ENCODE results near the gene CDC42SE2.
"Not testable (repeated sequence)": the region's sequence is repeated elsewhere in the genome, so short reads cannot be mapped to it uniquely, and the experiment has no call there.

The CDC42SE2 gene

DNA sequence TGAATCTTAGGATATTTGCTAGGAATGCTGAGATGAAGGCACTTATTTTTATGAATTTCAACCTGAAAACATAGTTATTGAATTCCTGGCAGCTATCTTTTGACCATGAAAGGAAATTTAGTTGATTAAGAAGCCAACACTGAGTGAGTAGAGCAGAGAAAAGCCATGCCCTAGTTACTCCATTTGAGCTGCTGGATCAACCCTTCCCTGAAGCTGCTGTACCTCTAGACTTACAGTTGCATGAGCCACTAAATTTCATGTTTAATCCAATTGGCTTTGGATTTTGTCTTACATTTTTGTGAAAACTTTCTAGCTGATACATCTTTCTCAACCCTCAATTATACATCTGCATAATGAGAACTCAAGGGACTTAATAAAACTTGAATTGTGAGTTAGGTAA is 54.6 kb downstream of the CDC42SE2 start:
- no peak for DNase-seq (ENCODE audit: low spot score)

DNA sequence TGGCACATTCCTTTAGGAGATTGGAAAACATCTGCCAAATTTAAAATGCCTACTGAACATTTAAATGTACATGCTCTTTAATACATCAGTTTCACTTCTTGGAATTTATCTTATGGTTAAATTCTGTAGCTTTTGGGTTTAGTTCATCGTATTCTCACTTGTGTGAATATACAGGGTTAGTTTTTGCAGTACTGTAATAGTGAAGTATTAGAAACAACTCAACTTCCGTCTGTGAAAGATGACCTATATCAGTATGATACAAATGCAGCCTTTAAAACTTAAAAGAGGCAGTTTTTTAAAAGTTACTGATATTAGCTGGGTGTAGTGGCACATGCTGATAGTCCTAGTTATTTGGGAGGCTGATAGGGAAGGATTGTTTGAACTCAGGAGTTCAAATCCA is 57.2 kb downstream of the CDC42SE2 start:
- no peak for DNase-seq (ENCODE audit: low spot score)

GRCh38 chr5:131322926-131323325 is 59.1 kb downstream of the CDC42SE2 start:
- DNase-seq (ENCODE audit: low spot score), result no peak

- no peak for DNase-seq (ENCODE audit: low spot score)
Observed at GRCh38 chr5:131323378-131323777, 59.5 kb downstream of the CDC42SE2 start.

- DNase-seq (ENCODE audit: low spot score), result peak; percentile 92
Observed at GRCh38 chr5:131324303-131324702, 60.5 kb downstream of the CDC42SE2 start.

DNA sequence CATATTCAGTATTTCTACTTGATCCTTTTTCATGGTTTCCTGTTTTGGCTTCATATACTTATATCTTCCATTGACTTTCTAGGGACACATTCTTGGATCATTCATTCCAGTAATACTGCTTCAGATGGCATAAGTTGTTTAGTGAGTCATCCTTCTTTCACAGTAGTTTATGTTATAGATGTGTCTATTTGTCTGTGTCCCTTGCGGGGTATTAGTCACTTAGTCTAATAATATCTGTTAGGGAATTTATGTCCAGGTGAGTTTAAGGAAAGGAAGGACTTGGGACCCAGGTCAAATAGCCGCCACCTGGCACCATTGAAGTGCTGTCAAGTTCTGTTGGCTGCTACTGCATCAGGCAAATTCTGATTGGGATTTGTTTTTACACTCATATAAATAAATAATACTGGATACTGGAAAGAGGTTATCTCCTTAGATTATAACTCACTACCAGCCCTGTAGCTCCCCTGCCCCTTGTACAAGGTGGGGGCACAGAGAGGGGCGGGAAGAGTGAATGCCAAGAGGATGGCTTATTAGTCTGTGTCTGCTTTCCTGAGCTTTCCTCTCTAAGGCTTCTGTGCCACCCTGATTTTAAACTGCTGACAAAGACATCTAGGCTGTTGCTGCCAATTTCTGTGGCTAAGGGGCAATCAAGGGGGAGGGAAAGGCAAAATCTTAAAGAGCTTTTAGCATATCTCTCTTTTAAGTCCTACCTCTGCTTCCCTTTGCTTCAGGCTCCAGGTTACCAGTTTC is 64.9 kb downstream of the CDC42SE2 start:
- no peak for DNase-seq (ENCODE audit: low spot score)

DNA sequence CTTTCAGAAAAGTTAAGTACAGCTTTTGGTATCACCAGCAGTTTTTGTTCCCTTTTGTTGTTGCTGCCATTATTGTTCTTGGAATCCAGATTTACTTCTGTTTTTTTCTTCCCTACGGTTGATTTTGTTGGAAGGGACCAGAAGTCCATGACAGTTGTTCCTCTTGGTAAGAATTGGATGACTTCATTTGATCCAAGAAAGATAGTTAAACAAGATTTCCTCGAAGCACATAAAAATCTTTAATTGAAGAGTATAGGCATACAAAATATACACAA is 65.4 kb downstream of the CDC42SE2 start:
- DNase-seq (ENCODE audit: low spot score), result peak; percentile 32

DNA sequence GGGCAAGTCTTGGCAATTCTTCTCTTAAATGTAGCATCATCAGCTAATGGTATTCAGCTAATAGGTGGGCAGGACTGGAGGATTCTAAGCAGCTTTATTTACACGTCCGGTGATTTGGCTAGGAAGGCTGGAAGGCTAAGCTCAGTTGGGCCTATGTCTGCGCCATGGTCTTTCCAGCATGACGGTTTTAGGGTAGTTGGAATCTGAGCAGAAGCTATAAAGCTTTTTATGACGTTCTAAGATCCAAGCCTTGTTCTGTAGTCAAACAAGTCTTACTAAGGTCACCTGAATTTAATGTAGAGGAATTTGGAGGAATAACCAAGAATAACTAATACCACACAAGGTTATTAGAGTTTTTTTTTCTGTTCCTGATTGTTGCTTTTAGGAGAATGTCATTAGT is 66.2 kb downstream of the CDC42SE2 start:
- no peak for DNase-seq (ENCODE audit: low spot score)

DNA sequence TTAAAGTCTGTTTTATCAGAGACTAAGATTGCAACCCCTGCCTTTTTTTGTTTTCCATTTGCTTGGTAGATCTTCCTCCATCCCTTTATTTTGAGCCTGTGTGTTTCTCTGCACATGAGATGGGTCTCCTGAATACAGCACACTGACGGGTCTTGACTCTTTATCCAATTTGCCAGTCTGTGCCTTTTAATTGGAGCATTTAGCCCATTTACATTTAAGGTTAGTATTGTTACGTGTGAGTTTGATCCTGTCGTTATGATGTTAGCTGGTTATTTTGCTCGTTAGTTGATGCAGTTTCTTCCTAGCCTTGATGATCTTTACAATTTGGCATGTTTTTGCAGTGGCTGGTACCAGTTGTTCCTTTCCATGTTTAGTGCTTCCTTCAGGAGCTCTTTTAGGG is 71.9 kb downstream of the CDC42SE2 start:
- DNase-seq (ENCODE audit: low spot score), result not testable (repeated sequence)

- not testable (repeated sequence) for DNase-seq (ENCODE audit: low spot score)
Observed at GRCh38 chr5:131336801-131337200, 72.9 kb downstream of the CDC42SE2 start.

- DNase-seq (ENCODE audit: low spot score), result not testable (repeated sequence)
Observed at GRCh38 chr5:131337240-131338050, 73.6 kb downstream of the CDC42SE2 start.

- DNase-seq (ENCODE audit: low spot score), result no peak
Observed at GRCh38 chr5:131338051-131338453, 74.2 kb downstream of the CDC42SE2 start.

GRCh38 chr5:131344288-131344687 is 80.4 kb downstream of the CDC42SE2 start:
- not testable (repeated sequence) for DNase-seq (ENCODE audit: low spot score)

DNA sequence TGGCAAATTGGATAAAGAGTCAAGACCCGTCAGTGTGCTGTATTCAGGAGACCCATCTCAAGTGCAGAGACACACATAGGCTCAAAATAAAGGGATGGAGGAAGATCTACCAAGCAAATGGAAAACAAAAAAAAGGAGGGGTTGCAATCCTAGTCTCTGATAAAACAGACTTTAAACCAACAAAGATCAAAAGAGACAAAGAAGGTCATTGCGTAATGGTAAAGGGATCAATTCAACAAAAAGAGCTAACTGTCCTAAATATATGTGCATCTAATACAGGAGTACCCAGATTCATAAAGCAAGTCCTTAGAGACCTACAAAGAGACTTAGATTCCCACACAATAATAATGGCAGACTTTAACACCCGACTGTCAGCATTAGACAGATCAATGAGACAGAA is 82.4 kb downstream of the CDC42SE2 start:
- not testable (repeated sequence) for DNase-seq (ENCODE audit: low spot score)

GRCh38 chr5:131353991-131354390 is 90.1 kb downstream of the CDC42SE2 start:
- no peak for DNase-seq (ENCODE audit: low spot score)

DNA sequence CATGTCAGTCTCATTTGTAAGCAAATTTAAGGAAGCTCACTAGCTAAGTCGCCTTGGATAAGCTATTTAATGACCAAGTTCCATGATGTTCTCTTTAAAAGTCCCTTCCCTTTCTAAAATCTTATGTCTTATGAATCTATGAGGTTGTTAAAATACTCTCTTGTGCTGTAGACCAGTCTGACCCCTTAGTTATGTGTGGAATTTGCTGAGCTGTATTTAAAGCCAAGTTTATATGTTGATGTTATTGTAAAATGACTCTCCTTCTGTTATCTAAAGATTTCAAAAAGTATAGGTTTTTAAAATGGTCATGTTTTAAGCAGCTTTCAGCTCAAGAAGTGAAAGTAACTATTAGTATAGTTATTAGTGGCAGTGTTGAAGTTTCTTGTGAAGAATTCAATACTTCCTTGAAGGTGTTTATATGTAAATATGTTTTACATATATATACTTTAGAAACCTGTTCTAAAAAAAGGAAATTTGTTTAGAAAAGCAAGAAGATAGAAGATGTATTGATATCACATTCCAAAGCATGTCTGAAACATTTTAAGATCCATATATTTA is 92.2 kb downstream of the CDC42SE2 start:
- DNase-seq (ENCODE audit: low spot score), result no peak

- DNase-seq (ENCODE audit: low spot score), result no peak
Observed at GRCh38 chr5:131356619-131357018, 92.8 kb downstream of the CDC42SE2 start.

- no peak for DNase-seq (ENCODE audit: low spot score)
Observed at GRCh38 chr5:131357739-131358561, 94.1 kb downstream of the CDC42SE2 start.

GRCh38 chr5:131361677-131362315 is 97.9 kb downstream of the CDC42SE2 start:
- DNase-seq (ENCODE audit: low spot score), result no peak

DNA sequence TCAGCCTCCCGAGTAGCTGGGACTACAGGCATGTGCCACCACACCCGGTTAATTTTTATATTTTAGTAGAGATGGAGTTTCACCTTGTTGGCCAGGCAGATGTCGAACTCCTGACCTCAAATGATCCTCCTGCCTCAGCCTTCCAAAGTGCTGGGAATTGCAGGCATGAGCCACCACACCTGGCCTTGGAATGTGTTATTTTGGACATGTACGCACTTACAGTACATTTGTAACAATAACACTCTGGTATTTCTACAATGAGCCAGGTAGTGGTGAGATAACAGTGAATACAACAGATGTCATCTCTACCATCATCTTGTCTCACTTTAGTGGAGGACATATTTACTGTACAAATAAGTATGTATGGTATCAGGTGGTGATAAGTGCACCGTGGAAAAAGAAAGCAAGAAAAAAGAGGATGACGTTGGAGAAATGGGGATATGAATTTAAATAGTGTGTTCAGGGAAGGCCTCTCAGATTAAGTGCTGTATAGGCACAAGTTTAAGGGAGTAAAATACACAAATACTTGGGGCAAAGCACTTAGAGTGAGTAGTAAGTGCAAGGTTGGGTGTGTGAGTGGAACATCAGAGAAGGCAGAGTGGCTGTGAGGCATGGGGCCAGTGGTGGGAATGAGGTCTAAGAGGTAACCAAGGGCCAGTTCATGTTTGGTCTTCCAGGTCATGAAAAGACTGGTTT is 100.1 kb downstream of the CDC42SE2 start:
- DNase-seq (ENCODE audit: low spot score), result no peak

GRCh38 chr5:131364507-131365050 is 100.7 kb downstream of the CDC42SE2 start:
- no peak for DNase-seq (ENCODE audit: low spot score)

Measured in pons (tissue), 1 donor.